Stomach smooth muscle (tissue), 2 donors: ENCODE results near the gene EEIG1.
"Not testable (repeated sequence)": the region's sequence is repeated elsewhere in the genome, so short reads cannot be mapped to it uniquely, and the experiment has no call there.

Source experiments
- H3K27ac ChIP-seq: one replicate; pipeline ENCODE4 v1.7.0; 2013; ENCODE audit warnings: mild to moderate bottlenecking, low read length, inconsistent platforms
- H3K27me3 ChIP-seq, 2 donors: one replicate each; pipeline ENCODE4 v1.7.0; 2013; ENCODE audit warnings: low read length in 2 of 2; ENCODE audit not compliant: insufficient read depth in 2 of 2, control insufficient read depth in 1 of 2
- H3K36me3 ChIP-seq, 2 donors: one replicate each; pipeline ENCODE4 v1.7.0; 2013; ENCODE audit warnings: low read length in 2 of 2; ENCODE audit not compliant: control insufficient read depth in 2 of 2, insufficient read depth in 2 of 2
- H3K4me1 ChIP-seq: one replicate; pipeline ENCODE4 v1.7.0; 2013; ENCODE audit warnings: low read length; ENCODE audit not compliant: control insufficient read depth, insufficient read depth
- H3K4me3 ChIP-seq, 2 donors: one replicate each; pipeline ENCODE4 v1.7.0; 2013; ENCODE audit warnings: low read length in 2 of 2
- H3K9ac ChIP-seq, 2 donors: one replicate each; pipeline ENCODE4 v1.7.0; 2013; ENCODE audit warnings: low read length in 2 of 2, mild to moderate bottlenecking in 1 of 2
- H3K9me3 ChIP-seq, 2 donors: one replicate each; pipeline ENCODE4 v1.7.0; 2013; ENCODE audit warnings: low read length in 2 of 2; ENCODE audit not compliant: control insufficient read depth in 2 of 2
- donor health status: healthy.
- donor health status: Pancreatic carcinoma.

EEIG1 gene

DNA sequence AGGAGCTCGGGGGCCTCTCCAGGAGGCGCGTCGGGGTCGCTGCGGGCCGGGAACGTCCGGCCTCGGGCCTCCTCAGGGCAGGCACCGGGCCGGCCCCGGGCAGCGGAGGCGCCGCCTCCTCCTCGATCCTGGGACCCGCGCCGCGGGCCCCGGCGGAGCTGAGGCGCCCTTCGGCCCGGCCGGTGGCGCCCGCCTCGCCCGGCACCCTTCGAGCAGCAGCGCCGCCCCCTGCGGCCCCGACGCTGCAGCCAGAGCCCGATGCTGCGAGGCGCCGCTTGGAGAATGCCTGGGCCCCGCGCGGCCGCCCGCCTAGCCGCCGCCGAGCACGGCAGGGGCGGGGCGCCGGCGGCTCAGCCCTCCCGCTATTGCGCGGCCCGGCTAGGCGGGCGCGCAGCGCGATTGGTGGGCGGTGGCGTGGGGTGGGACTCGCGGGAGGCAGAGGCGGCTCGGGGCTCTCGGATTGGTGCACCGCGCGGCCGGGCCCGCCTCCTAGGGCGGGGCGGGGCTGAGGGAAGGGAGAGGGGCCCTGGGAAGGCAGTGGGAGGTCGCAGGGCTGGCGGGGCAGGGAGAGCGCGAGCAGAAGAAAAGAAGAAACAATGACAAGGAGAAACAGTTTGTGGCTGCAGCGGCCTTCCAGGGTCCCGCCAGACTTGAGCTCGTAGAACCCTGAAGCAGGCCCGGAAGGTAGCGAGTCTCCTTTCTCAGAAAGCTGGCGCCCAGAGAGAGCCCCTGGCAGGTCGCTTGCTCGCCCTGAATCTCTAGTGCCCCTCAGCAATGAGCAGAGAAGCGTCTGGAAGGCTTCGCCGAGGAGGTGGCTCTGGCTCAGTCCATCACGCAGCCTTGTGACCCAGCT, at the start of gene EEIG1:
Gene EEIG1 (minus strand): TSS at position 284 of the 853 bp plus-strand sequence. CDS start 852 bp downstream, outside the sequence.
- Histone ChIP-seq H3K27me3 (no peaks in the 10 kb centered on the region), H3K9ac (peak within 1 kb of the TSS; percentile 73 to 88), H3K4me1 (peaks cover 47% of the 10 kb centered on the region), H3K27ac (peak within 1 kb of the TSS; percentile 90), H3K4me3 (peak within 1 kb of the TSS; percentile 78 to 87), H3K9me3 (no peaks in the 10 kb centered on the region), H3K36me3 (no peaks in the 10 kb centered on the region)

DNA sequence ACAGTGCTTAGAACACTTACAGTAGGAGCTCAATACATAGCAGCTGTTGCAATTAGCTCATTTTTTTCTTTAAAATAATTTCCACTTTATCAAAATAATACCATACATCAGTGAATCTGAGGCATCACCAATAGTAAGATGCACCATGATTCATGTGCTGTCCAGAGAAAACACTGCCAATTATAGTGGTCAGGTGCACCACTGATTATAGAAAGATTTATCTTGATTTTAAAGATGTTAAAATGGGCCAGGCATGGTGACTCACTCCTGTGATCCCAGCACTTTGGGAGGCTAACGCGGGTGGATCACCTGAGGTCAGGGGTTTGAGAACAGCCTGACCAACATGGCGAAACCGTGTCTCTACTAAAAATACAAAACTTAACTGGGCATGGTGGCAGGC, 46.9 kb upstream of the EEIG1 start:
- no peaks in the 10 kb centered on the region for H3K27me3 ChIP-seq
- no peaks in the 10 kb centered on the region for H3K9me3 ChIP-seq
- no peaks in the 10 kb centered on the region for H3K4me1 ChIP-seq
- no peak overlapping the region for H3K9ac ChIP-seq
- H3K4me3 ChIP-seq: no peak overlapping the region
- no peak overlapping the region for H3K27ac ChIP-seq
- H3K36me3 ChIP-seq: no peaks in the 10 kb centered on the region

DNA sequence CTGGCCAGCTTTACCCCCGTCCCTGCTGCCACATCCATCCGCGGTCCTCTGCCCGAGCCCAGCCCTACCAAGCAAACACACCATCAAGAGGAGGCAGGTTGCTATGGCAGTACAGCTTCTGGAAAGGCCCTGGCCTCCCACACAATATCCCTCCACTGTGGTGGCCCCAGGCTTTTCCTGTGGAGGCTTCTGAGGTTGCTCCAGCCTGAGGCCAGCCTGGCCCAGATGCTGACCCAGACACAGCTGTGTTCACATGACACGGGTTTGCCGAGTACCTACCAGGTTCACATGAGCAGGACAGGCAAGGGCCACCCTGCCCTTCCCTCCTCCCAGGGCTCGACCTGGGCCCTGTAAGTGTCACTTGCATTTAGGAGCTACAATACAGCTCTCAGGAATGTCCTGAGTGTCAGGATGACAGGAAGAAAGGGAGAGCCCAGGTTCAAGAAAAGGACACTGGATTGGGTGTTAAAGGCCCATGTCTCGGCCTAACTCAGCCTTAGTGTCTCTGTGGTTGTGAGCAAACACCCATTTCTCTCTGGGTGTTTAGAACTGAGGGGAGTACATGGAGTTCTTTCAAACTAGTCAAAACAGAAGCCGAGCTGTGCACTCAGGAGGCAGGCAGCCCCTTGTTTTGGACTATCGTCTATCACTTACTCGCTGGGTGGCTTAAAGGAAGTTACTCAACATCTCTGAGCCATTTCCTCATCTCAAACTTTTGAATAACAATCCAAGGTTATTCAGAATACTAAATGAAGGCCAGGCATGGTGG, 46.2 kb upstream of the EEIG1 start:
- H3K9ac ChIP-seq: no peak overlapping the region
- H3K4me1 ChIP-seq: no peaks in the 10 kb centered on the region
- H3K27ac ChIP-seq: no peak overlapping the region
- no peaks in the 10 kb centered on the region for H3K9me3 ChIP-seq
- no peaks in the 10 kb centered on the region for H3K27me3 ChIP-seq
- no peaks in the 10 kb centered on the region for H3K36me3 ChIP-seq
- H3K4me3 ChIP-seq: no peak overlapping the region

DNA sequence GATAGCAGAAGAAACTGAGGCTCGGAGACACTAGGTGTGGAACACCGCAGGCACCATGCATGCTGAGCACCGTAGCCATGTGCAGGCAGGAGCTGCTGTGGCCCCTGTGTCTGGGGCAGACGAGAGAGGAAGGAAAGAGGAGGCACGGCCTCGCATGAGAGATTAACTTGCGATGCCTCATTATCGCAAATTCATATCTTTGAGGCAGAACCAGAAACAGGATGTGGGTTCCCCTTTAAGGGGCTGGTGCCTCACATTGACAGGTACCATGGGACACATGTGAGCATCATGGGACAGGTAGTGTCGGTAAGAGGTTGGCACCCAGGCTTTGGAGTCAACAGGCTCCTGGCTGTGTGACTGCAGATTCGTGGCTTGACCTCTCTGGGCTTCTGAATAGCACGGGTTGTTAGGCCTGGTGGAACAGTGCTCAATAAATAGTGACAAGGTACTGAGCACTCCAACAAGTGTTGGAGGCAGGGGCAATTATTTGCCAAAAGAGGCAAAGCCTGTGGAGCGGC, 45.5 kb upstream of the EEIG1 start:
- no peak overlapping the region for H3K9ac ChIP-seq
- H3K36me3 ChIP-seq: no peaks in the 10 kb centered on the region
- no peaks in the 10 kb centered on the region for H3K9me3 ChIP-seq
- H3K27ac ChIP-seq: no peak overlapping the region
- H3K4me3 ChIP-seq: no peak overlapping the region
- no peaks in the 10 kb centered on the region for H3K27me3 ChIP-seq
- H3K4me1 ChIP-seq: no peaks in the 10 kb centered on the region

DNA sequence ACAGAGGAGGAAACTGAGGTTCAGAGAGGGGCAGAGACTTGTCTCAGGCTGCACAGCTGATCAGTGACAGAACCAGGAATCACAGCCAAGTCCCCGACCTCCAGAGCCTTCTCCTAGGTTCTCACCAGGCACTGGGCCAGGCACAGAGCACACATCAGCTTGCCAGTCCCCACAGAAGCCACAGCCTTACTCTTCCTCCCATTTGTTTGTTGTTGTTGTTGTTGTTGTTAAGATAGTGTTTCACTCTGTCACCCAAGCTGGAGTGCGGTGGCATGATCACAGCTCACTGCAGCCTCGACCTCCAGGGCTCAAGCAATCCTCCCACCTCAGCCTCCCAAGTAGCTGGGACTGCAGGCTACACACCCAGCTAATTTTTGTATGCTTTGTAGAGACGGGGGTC, 44.9 kb upstream of the EEIG1 start:
- H3K9me3 ChIP-seq: no peaks in the 10 kb centered on the region
- no peak overlapping the region for H3K27ac ChIP-seq
- H3K36me3 ChIP-seq: no peaks in the 10 kb centered on the region
- H3K27me3 ChIP-seq: no peaks in the 10 kb centered on the region
- H3K4me3 ChIP-seq: no peak overlapping the region
- no peak overlapping the region for H3K9ac ChIP-seq
- H3K4me1 ChIP-seq: no peaks in the 10 kb centered on the region

DNA sequence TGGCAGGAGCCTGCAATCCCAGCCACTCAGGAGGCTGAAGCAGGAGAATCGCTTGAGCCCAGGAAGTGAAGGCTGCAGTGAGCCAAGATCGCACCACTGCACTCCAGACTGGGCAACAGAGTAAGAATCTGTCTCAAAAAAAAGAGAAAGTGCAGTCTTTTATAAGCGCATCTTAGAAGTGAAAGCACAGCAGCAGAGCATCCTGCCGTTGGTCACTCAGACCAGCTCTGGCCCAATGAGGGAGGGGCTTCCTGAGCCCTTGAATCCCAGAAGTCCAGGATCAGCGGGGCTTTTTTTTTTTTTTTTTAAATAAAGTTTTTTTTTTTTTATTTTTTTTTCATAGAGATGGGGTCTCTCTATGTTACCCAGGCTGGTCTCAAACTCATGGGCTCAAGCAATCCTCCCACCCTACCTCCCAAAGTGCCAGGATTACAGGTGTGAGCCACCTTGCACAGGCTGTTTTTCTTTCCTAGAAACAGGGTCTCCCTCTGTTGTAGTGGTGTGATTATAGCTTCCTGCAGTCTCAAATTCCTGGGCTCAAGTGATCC, 44.0 kb upstream of the EEIG1 start:
- H3K4me3 ChIP-seq: no peak overlapping the region
- no peaks in the 10 kb centered on the region for H3K4me1 ChIP-seq
- no peaks in the 10 kb centered on the region for H3K9me3 ChIP-seq
- H3K27ac ChIP-seq: no peak overlapping the region
- H3K36me3 ChIP-seq: no peaks in the 10 kb centered on the region
- H3K27me3 ChIP-seq: no peaks in the 10 kb centered on the region
- no peak overlapping the region for H3K9ac ChIP-seq

DNA sequence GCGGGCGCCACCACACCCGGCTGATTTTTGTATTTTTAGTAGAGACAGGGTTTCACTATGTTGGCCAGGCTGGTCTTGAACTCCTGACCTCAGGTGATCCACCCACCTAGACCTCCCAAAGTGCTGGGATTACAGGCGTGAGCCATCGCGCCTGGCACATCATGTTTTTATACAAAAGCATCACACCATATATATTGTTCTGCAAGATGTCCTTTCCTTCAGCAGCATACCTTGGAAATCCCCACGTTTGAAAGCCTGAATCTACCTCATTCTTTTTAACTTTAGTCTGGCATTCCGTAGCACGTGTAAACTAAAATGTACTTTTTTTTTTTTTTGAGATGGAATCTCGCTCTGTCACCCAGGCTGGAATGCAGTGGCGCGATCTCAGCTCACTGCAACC, 42.9 kb upstream of the EEIG1 start:
- H3K4me1 ChIP-seq, H3K36me3 ChIP-seq, H3K9me3 ChIP-seq, H3K9ac ChIP-seq, H3K27me3 ChIP-seq, H3K4me3 ChIP-seq, H3K27ac ChIP-seq: not testable (repeated sequence)

DNA sequence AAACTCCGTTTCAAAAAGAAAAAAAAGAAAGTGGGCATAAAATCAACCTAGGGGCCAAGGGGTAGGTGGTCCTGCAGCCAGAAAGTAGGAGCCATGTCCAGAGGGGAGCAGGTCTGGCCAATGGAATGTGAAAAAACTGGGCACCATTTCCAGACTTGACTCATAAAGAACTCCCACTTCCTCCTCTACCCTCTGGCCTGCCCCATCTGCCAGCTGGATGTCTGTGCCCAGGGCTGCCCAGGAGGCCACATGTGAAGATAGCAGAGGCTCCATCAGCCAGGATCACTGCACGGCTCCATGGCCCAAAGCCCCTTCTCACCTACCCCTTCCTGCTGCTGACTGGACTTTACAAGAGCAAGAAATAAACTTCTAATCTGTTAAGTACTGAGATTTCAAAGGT, 42.1 kb upstream of the EEIG1 start:
- Histone ChIP-seq H3K9ac (no peak overlapping the region), H3K9me3 (no peaks in the 10 kb centered on the region), H3K4me1 (no peaks in the 10 kb centered on the region), H3K36me3 (no peaks in the 10 kb centered on the region), H3K27me3 (no peaks in the 10 kb centered on the region), H3K4me3 (no peak overlapping the region), H3K27ac (no peak overlapping the region)

DNA sequence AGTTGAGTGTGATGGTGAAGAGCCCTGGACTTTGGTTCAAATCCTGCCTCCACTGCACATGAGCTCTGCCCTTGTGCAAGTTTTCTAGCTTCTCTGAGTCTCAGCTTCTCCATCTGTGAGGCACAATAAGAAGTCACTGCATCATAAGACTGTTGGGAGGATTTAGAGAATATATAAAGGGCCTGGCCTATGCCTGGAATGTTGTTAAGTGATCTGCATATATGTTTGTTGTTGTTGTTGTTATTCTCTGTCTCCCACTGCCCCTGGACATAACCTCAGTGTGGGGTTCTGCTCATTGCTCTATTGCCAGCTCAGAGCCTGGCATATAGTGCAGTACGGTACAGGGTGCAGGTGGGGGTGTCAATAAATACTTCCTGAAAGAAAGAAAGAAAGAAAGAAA, 40.3 kb upstream of the EEIG1 start:
- Histone ChIP-seq H3K27ac (no peak overlapping the region), H3K36me3 (no peaks in the 10 kb centered on the region), H3K27me3 (no peaks in the 10 kb centered on the region), H3K9me3 (no peaks in the 10 kb centered on the region), H3K4me1 (no peaks in the 10 kb centered on the region), H3K4me3 (no peak overlapping the region), H3K9ac (no peak overlapping the region)

DNA sequence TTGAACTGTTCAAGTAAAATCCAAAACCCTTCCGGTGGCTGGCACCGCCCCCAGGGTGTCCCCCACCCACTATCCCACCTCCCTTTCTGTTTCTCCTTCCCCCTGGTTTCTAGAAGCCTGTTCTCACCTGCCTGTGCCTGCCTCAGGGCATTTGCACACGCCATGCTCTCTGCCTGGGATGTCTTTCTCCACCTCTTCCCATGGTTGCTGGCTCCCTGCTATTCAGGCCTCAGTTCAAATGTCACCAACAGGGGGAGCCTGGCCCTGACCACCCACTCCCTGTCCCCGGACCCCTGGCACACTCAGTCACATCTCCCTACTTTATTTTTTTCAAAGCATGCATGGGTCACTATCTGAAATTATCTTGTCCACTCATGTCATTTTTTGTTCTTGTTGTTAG, 39.9 kb upstream of the EEIG1 start:
- Histone ChIP-seq H3K4me3 (no peak overlapping the region), H3K9ac (no peak overlapping the region), H3K27me3 (no peaks in the 10 kb centered on the region), H3K27ac (no peak overlapping the region), H3K36me3 (no peaks in the 10 kb centered on the region), H3K4me1 (no peaks in the 10 kb centered on the region), H3K9me3 (no peaks in the 10 kb centered on the region)
